Endothelial cell of umbilical vein (primary cell): Measurements from ENCODE around the gene DAG1. TPM values are rescaled to one million over a fixed set of nuclear protein-coding genes. Genes with fewer than 3 reads are reported as not detected.

Experiments
- BruUV-seq: library from RNA; stranded (reverse); fragments of 400-500 nt; replicated peaks from 2 replicates; lab custom pipeline; 2021; lab: Mats Ljungman, UMichigan
- CTCF ChIA-PET: fragments of 300-600, 350-600 bp; sonication (Branson Sonifier 250); formaldehyde crosslinking; loops from one replicate; lab custom pipeline; 2021; ENCODE audit warnings: antibody characterized with exemption, inconsistent platforms; lab: Charles Lee
- POLR2A ChIA-PET: fragments of 300-600, 350-600 bp; sonication (Branson Sonifier 250); formaldehyde crosslinking; loops from one replicate; lab custom pipeline; 2021; ENCODE audit warnings: antibody characterized with exemption, inconsistent platforms; lab: Charles Lee
- DNase-seq: peaks from one replicate; pipeline ENCODE4 v3.0.0-alpha.2; 2011; ENCODE audit warnings: low read depth, low spot score
- FAIRE-seq: peaks from 2 replicates; lab custom pipeline; 2011; peaks lifted over from hg19 to GRCh38; lab: Jason Lieb, UNC
- H2AFZ ChIP-seq: 2 replicates; pipeline ENCODE4 v1.6.0; 2012; ENCODE audit warnings: low read depth, low read length, control low read depth, inconsistent platforms
- H3K27ac ChIP-seq: 2 replicates; pipeline ENCODE4 v1.5.1; 2011; ENCODE audit warnings: low read depth, mild to moderate bottlenecking, control low read depth, low read length, moderate library complexity; ENCODE audit not compliant: insufficient read depth
- H3K27me3 ChIP-seq, 2 experiments: 2 replicates each; pipeline versions ENCODE4 v1.6.0 to v1.6.1; 2011; ENCODE audit warnings: low read length in 2 of 2, mixed read lengths in 1 of 2; ENCODE audit not compliant: control insufficient read depth in 2 of 2, insufficient read depth in 2 of 2
- H3K36me3 ChIP-seq, 2 experiments: 2 replicates in 1 of 2; 3 replicates in 1 of 2; pipeline ENCODE4 v1.5.1; 2011; ENCODE audit warnings: low read length in 2 of 2, mild to moderate bottlenecking in 1 of 2, moderate library complexity in 1 of 2; ENCODE audit not compliant: control insufficient read depth in 2 of 2, insufficient read depth in 2 of 2; ENCODE audit errors: extremely low read depth in 1 of 2
- H3K4me1 ChIP-seq: 3 replicates; pipeline ENCODE4 v1.5.1; 2011; ENCODE audit warnings: mild to moderate bottlenecking, low read length; ENCODE audit not compliant: control insufficient read depth, insufficient read depth; ENCODE audit errors: extremely low read depth
- H3K4me2 ChIP-seq: 2 replicates; pipeline ENCODE4 v1.6.1; 2011; ENCODE audit warnings: low read length, control low read depth, mixed read lengths; ENCODE audit not compliant: insufficient read depth
- H3K4me3 ChIP-seq, 3 experiments: fragments of 200-600 bp in 1 of 3; sonication (generic), shearing (Covaris generic) in 1 of 3; replicated peaks in 1 of 3; 2 replicates each; pipeline ENCODE4 v1.5.1; 2011 to 2016; ENCODE audit warnings: control low read depth in 3 of 3, low read length in 3 of 3, mild to moderate bottlenecking in 2 of 3, inconsistent platforms in 1 of 3, low read depth in 1 of 3, moderate library complexity in 1 of 3; ENCODE audit not compliant: insufficient read depth in 1 of 3
- H3K79me2 ChIP-seq: 2 replicates; pipeline ENCODE4 v1.6.0; 2012; ENCODE audit warnings: low read length, inconsistent platforms; ENCODE audit not compliant: control insufficient read depth, insufficient read depth
- H3K9ac ChIP-seq: replicated peaks from 2 replicates; pipeline ENCODE3; 2011; ENCODE audit warnings: low read length, control low read depth; ENCODE audit not compliant: insufficient read depth; ENCODE audit errors: extremely low read depth
- H3K9me1 ChIP-seq: replicated peaks from 3 replicates; pipeline ENCODE4 v1.6.0; 2011; ENCODE audit warnings: mild to moderate bottlenecking, low read length; ENCODE audit not compliant: control insufficient read depth, insufficient read depth; ENCODE audit errors: extremely low read depth
- H3K9me3 ChIP-seq: replicated peaks from 2 replicates; pipeline ENCODE4 v1.5.1; 2012; ENCODE audit warnings: low read length, inconsistent platforms; ENCODE audit not compliant: control insufficient read depth, insufficient read depth
- H4K20me1 ChIP-seq: replicated peaks from 2 replicates; pipeline ENCODE3; 2011; ENCODE audit warnings: mild to moderate bottlenecking, low read length; ENCODE audit not compliant: control insufficient read depth, insufficient read depth; ENCODE audit errors: extremely low read depth
- CTCF ChIP-seq, 2 donors: IDR thresholded peaks; 1 replicate in 1 of 2; 2 replicates in 1 of 2; pipeline ENCODE4 v1.5.1; 2011; ENCODE audit warnings: low read length in 2 of 2, mild to moderate bottlenecking in 2 of 2, moderate library complexity in 2 of 2, control low read depth in 1 of 2, inconsistent platforms in 1 of 2, low read depth in 1 of 2; ENCODE audit not compliant: insufficient read depth in 1 of 2; ENCODE audit errors: extremely low read depth in 1 of 2
- EZH2 ChIP-seq: IDR thresholded peaks from 2 replicates; pipeline ENCODE4 v1.6.1; 2012; ENCODE audit warnings: borderline replicate concordance, low read depth, mild to moderate bottlenecking, moderate library complexity, low read length, inconsistent platforms; ENCODE audit not compliant: severe bottlenecking
- FOS ChIP-seq: IDR thresholded peaks from 2 replicates; pipeline ENCODE4 v1.6.1; 2011; ENCODE audit warnings: mild to moderate bottlenecking, low read length, moderate library complexity, borderline replicate concordance; ENCODE audit not compliant: insufficient read depth
- GATA2 ChIP-seq: IDR thresholded peaks from 2 replicates; pipeline ENCODE4 v1.7.0; 2011; ENCODE audit warnings: low read depth, mild to moderate bottlenecking, moderate library complexity, mixed read lengths, low read length; ENCODE audit not compliant: insufficient read length, insufficient read depth
- JUN ChIP-seq: IDR thresholded peaks from 2 replicates; pipeline ENCODE4 v1.6.1; 2011; ENCODE audit warnings: borderline replicate concordance, low read depth; ENCODE audit not compliant: insufficient read length, insufficient read depth
- MAX ChIP-seq: IDR thresholded peaks from 2 replicates; pipeline ENCODE4 v1.6.1; 2011; ENCODE audit not compliant: insufficient read depth, insufficient read length
- MYC ChIP-seq: IDR thresholded peaks from one replicate; pipeline ENCODE4 v1.6.1; 2011; ENCODE audit warnings: mild to moderate bottlenecking, low read depth, low read length
- POLR2A ChIP-seq: IDR thresholded peaks from 2 replicates; pipeline ENCODE4 v1.6.1; 2012; ENCODE audit warnings: low read depth, mild to moderate bottlenecking, control low read depth, low read length
- POLR2AphosphoS5 ChIP-seq: IDR thresholded peaks from 2 replicates; pipeline ENCODE4 v1.6.1; 2012; ENCODE audit warnings: low read depth, mild to moderate bottlenecking, control low read depth, low read length, moderate library complexity; ENCODE audit not compliant: insufficient read depth
- dilution Hi-C: fragments of 300-500 bp; cut with MboI; formaldehyde crosslinking; loops from one replicate; pipeline ENCODE4 v1.15.0; 2019; ENCODE audit warnings: low sequenced_read_pairs; ENCODE audit not compliant: extremely low pct_ligation_motif_present
- intact Hi-C: fragments of 100-400 bp; cut with micrococcal nuclease; formaldehyde crosslinking; loops from one replicate; pipeline ENCODE4 v1.10.0; 2022
- polyA plus RNA-seq, 4 experiments: library from polyadenylated mRNA; depleted of rRNA in 3 of 4; stranded (reverse) in 3 of 4; unstranded in 1 of 4; fragments of >200 nt; gene quantifications; 2 replicates each; pipeline versions ENCODE4 v1.2.1 to v1.2.3, GENCODE V29; 2011 to 2012; ENCODE audit warnings: missing spikeins in 1 of 4
- total RNA-seq: library from RNA; stranded (reverse); gene quantifications from 2 replicates; pipeline ENCODE4 v1.2.3, GENCODE V29; 2021

Gene DAG1
- total and polyA plus RNA-seq, 2 donors (not counting 3 experiments of a cell fraction or from before 2014, with no cell fraction given) = 59.6 to 97.5 TPM

GRCh38 chr3:49563766-49564165 is 93.7 kb downstream of the DAG1 start:
- DNase-seq = no peak
- intact Hi-C loops = no loop called here
- Histone ChIP-seq H3K9ac (no peak overlapping the region), H3K4me1 (no peaks in the 10 kb centered on the region), H3K9me1 (no peaks in the 10 kb centered on the region), H3K4me3 (no peak overlapping the region), H3K79me2 (no peaks in the 10 kb centered on the region), H3K27ac (no peak overlapping the region), H3K27me3 (peaks cover 4 to 5% of the 10 kb centered on the region in 2 experiments), H3K36me3 (no peaks in the 10 kb centered on the region), H3K4me2 (no peak overlapping the region), H2AFZ (no peak overlapping the region), H4K20me1 (no peaks in the 10 kb centered on the region), H3K9me3 (no peaks in the 10 kb centered on the region)
- POLR2A ChIA-PET = no interaction called here
- dilution Hi-C loops = no loop called here
- no peak for TF ChIP-seq POLR2A
- TF ChIP-seq POLR2AphosphoS5 = no peak
- TF ChIP-seq JUN = no peak
- TF ChIP-seq FOS = no peak
- TF ChIP-seq MAX = no peak
- no peak for TF ChIP-seq MYC
- TF ChIP-seq GATA2 = no peak
- TF ChIP-seq CTCF (IDR thresholded peaks at IDR 0.05; ENCODE audit: extremely low read depth in 1 of 2, insufficient read depth in 1 of 2, low read depth in 1 of 2, low read length in 2 of 2) = no peak
- no peak for TF ChIP-seq EZH2
- FAIRE-seq = no peak
- no TSS peak for BruUV-seq
- CTCF ChIA-PET = no interaction called here
